Measurements from ENCODE around the gene AAR2.

DNA sequence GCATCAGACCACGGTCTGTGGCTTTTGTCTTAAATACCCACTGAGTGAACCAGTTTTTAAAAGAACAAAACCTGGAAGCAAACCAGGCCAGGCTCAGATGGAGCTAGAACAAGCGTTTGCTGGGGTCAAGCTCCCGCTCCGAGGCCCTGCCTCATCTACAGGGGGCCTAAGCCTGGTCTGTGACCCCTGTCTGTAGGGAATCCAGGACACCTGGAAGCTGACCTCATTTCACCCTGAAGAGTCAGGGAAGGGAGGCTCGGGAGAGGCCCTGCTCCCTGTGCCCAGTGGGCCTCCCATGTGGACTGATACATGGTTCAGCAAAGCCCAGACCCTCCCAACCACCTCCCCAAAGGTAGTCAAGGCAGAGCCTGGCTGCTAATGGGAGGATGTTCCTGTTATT lies 43.1 kb downstream of the AAR2 start:
- TF ChIP-seq, protein P1, sequence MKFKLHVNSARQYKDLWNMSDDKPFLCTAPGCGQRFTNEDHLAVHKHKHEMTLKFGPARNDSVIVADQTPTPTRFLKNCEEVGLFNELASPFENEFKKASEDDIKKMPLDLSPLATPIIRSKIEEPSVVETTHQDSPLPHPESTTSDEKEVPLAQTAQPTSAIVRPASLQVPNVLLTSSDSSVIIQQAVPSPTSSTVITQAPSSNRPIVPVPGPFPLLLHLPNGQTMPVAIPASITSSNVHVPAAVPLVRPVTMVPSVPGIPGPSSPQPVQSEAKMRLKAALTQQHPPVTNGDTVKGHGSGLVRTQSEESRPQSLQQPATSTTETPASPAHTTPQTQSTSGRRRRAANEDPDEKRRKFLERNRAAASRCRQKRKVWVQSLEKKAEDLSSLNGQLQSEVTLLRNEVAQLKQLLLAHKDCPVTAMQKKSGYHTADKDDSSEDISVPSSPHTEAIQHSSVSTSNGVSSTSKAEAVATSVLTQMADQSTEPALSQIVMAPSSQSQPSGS (CRISPR knock-in tag; IDR thresholded peaks at IDR 0.05; ENCODE audit: borderline replicate concordance, low read depth) = no peak
- TF ChIP-seq, protein P2, sequence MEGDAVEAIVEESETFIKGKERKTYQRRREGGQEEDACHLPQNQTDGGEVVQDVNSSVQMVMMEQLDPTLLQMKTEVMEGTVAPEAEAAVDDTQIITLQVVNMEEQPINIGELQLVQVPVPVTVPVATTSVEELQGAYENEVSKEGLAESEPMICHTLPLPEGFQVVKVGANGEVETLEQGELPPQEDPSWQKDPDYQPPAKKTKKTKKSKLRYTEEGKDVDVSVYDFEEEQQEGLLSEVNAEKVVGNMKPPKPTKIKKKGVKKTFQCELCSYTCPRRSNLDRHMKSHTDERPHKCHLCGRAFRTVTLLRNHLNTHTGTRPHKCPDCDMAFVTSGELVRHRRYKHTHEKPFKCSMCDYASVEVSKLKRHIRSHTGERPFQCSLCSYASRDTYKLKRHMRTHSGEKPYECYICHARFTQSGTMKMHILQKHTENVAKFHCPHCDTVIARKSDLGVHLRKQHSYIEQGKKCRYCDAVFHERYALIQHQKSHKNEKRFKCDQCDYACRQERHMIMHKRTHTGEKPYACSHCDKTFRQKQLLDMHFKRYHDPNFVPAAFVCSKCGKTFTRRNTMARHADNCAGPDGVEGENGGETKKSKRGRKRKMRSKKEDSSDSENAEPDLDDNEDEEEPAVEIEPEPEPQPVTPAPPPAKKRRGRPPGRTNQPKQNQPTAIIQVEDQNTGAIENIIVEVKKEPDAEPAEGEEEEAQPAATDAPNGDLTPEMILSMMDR (IDR thresholded peaks at IDR 0.05) = no peak
- TF ChIP-seq IRF2 (CRISPR knock-in tag; IDR thresholded peaks at IDR 0.05; ENCODE audit: borderline replicate concordance, low read depth) = no peak
- TF ChIP-seq ELF4 (CRISPR knock-in tag; IDR thresholded peaks at IDR 0.05; ENCODE audit: low read depth) = no peak
- no peak for TF ChIP-seq FOXJ3 (CRISPR knock-in tag; IDR thresholded peaks at IDR 0.05; ENCODE audit: borderline replicate concordance)
- TF ChIP-seq, protein P3, sequence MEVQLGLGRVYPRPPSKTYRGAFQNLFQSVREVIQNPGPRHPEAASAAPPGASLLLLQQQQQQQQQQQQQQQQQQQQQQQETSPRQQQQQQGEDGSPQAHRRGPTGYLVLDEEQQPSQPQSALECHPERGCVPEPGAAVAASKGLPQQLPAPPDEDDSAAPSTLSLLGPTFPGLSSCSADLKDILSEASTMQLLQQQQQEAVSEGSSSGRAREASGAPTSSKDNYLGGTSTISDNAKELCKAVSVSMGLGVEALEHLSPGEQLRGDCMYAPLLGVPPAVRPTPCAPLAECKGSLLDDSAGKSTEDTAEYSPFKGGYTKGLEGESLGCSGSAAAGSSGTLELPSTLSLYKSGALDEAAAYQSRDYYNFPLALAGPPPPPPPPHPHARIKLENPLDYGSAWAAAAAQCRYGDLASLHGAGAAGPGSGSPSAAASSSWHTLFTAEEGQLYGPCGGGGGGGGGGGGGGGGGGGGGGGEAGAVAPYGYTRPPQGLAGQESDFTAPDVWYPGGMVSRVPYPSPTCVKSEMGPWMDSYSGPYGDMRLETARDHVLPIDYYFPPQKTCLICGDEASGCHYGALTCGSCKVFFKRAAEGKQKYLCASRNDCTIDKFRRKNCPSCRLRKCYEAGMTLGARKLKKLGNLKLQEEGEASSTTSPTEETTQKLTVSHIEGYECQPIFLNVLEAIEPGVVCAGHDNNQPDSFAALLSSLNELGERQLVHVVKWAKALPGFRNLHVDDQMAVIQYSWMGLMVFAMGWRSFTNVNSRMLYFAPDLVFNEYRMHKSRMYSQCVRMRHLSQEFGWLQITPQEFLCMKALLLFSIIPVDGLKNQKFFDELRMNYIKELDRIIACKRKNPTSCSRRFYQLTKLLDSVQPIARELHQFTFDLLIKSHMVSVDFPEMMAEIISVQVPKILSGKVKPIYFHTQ (CRISPR knock-in tag; IDR thresholded peaks at IDR 0.05) = no peak
- TF ChIP-seq CREB1 (CRISPR knock-in tag; IDR thresholded peaks at IDR 0.05) = no peak
- TF ChIP-seq KAT7 (CRISPR knock-in tag; IDR thresholded peaks at IDR 0.05; ENCODE audit: borderline replicate concordance) = no peak
- TF ChIP-seq, protein P4, sequence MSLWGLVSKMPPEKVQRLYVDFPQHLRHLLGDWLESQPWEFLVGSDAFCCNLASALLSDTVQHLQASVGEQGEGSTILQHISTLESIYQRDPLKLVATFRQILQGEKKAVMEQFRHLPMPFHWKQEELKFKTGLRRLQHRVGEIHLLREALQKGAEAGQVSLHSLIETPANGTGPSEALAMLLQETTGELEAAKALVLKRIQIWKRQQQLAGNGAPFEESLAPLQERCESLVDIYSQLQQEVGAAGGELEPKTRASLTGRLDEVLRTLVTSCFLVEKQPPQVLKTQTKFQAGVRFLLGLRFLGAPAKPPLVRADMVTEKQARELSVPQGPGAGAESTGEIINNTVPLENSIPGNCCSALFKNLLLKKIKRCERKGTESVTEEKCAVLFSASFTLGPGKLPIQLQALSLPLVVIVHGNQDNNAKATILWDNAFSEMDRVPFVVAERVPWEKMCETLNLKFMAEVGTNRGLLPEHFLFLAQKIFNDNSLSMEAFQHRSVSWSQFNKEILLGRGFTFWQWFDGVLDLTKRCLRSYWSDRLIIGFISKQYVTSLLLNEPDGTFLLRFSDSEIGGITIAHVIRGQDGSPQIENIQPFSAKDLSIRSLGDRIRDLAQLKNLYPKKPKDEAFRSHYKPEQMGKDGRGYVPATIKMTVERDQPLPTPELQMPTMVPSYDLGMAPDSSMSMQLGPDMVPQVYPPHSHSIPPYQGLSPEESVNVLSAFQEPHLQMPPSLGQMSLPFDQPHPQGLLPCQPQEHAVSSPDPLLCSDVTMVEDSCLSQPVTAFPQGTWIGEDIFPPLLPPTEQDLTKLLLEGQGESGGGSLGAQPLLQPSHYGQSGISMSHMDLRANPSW (CRISPR knock-in tag; conservative IDR thresholded peaks at IDR 0.05; ENCODE audit: low read depth) = no peak
- TF ChIP-seq, protein P5, sequence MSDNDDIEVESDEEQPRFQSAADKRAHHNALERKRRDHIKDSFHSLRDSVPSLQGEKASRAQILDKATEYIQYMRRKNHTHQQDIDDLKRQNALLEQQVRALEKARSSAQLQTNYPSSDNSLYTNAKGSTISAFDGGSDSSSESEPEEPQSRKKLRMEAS (CRISPR knock-in tag; IDR thresholded peaks at IDR 0.05) = no peak
- TF ChIP-seq, protein P6, sequence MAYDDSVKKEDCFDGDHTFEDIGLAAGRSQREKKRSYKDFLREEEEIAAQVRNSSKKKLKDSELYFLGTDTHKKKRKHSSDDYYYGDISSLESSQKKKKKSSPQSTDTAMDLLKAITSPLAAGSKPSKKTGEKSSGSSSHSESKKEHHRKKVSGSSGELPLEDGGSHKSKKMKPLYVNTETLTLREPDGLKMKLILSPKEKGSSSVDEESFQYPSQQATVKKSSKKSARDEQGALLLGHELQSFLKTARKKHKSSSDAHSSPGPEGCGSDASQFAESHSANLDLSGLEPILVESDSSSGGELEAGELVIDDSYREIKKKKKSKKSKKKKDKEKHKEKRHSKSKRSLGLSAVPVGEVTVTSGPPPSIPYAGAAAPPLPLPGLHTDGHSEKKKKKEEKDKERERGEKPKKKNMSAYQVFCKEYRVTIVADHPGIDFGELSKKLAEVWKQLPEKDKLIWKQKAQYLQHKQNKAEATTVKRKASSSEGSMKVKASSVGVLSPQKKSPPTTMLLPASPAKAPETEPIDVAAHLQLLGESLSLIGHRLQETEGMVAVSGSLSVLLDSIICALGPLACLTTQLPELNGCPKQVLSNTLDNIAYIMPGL (CRISPR knock-in tag; IDR thresholded peaks at IDR 0.05) = no peak
- no peak for TF ChIP-seq TEAD4 (CRISPR knock-in tag; IDR thresholded peaks at IDR 0.05)
- TF ChIP-seq, protein P7, sequence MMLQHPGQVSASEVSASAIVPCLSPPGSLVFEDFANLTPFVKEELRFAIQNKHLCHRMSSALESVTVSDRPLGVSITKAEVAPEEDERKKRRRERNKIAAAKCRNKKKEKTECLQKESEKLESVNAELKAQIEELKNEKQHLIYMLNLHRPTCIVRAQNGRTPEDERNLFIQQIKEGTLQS (CRISPR knock-in tag; conservative IDR thresholded peaks at IDR 0.05) = no peak
